ENCODE measurements around the gene ZFAND3.

The ZFAND3 gene

GRCh38 chr6:37845026-37845911 is 25.7 kb downstream of the ZFAND3 start:
- Histone ChIP-seq H3K9ac (ENCODE audit: low read length) (no peak overlapping the region), H3K4me1 (ENCODE audit: control insufficient read depth, insufficient read depth, low read length) (no peaks in the 10 kb centered on the region), H3K4me3 (ENCODE audit: low read length) (no peak overlapping the region), H3K27ac (ENCODE audit: low read depth, low read length) (no peak overlapping the region), H3K36me3 (ENCODE audit: control insufficient read depth, insufficient read depth, low read length) (no peaks in the 10 kb centered on the region), H3K27me3 (ENCODE audit: control insufficient read depth, insufficient read depth, low read length) (no peaks in the 10 kb centered on the region)

GRCh38 chr6:37845930-37846329 is 26.4 kb downstream of the ZFAND3 start:
- H3K36me3 ChIP-seq (ENCODE audit: control insufficient read depth, insufficient read depth, low read length) = no peaks in the 10 kb centered on the region
- no peak overlapping the region for H3K9ac ChIP-seq (ENCODE audit: low read length)
- H3K4me3 ChIP-seq (ENCODE audit: low read length) = no peak overlapping the region
- no peaks in the 10 kb centered on the region for H3K4me1 ChIP-seq (ENCODE audit: control insufficient read depth, insufficient read depth, low read length)
- H3K27ac ChIP-seq (ENCODE audit: low read depth, low read length) = no peak overlapping the region
- H3K27me3 ChIP-seq (ENCODE audit: control insufficient read depth, insufficient read depth, low read length) = no peaks in the 10 kb centered on the region

GRCh38 chr6:37847704-37848103 is 28.2 kb downstream of the ZFAND3 start:
- no peak overlapping the region for H3K9ac ChIP-seq (ENCODE audit: low read length)
- H3K27ac ChIP-seq (ENCODE audit: low read depth, low read length) = no peak overlapping the region
- no peaks in the 10 kb centered on the region for H3K27me3 ChIP-seq (ENCODE audit: control insufficient read depth, insufficient read depth, low read length)
- no peaks in the 10 kb centered on the region for H3K36me3 ChIP-seq (ENCODE audit: control insufficient read depth, insufficient read depth, low read length)
- no peaks in the 10 kb centered on the region for H3K4me1 ChIP-seq (ENCODE audit: control insufficient read depth, insufficient read depth, low read length)
- H3K4me3 ChIP-seq (ENCODE audit: low read length) = no peak overlapping the region

GRCh38 chr6:37848371-37848770 is 28.8 kb downstream of the ZFAND3 start:
- H3K9ac ChIP-seq (ENCODE audit: low read length) = no peak overlapping the region
- H3K4me1 ChIP-seq (ENCODE audit: control insufficient read depth, insufficient read depth, low read length) = no peaks in the 10 kb centered on the region
- H3K27ac ChIP-seq (ENCODE audit: low read depth, low read length) = no peak overlapping the region
- no peak overlapping the region for H3K4me3 ChIP-seq (ENCODE audit: low read length)
- H3K27me3 ChIP-seq (ENCODE audit: control insufficient read depth, insufficient read depth, low read length) = no peaks in the 10 kb centered on the region
- H3K36me3 ChIP-seq (ENCODE audit: control insufficient read depth, insufficient read depth, low read length) = no peaks in the 10 kb centered on the region

GRCh38 chr6:37850260-37850659 is 30.7 kb downstream of the ZFAND3 start:
- H3K4me3 ChIP-seq (ENCODE audit: low read length) = no peak overlapping the region
- H3K4me1 ChIP-seq (ENCODE audit: control insufficient read depth, insufficient read depth, low read length) = no peaks in the 10 kb centered on the region
- H3K27me3 ChIP-seq (ENCODE audit: control insufficient read depth, insufficient read depth, low read length) = no peaks in the 10 kb centered on the region
- H3K27ac ChIP-seq (ENCODE audit: low read depth, low read length) = no peak overlapping the region
- no peak overlapping the region for H3K9ac ChIP-seq (ENCODE audit: low read length)
- H3K36me3 ChIP-seq (ENCODE audit: control insufficient read depth, insufficient read depth, low read length) = no peaks in the 10 kb centered on the region

GRCh38 chr6:37850728-37851285 is 31.3 kb downstream of the ZFAND3 start:
- H3K4me3 ChIP-seq (ENCODE audit: low read length) = no peak overlapping the region
- H3K9ac ChIP-seq (ENCODE audit: low read length) = no peak overlapping the region
- H3K27me3 ChIP-seq (ENCODE audit: control insufficient read depth, insufficient read depth, low read length) = no peaks in the 10 kb centered on the region
- no peaks in the 10 kb centered on the region for H3K4me1 ChIP-seq (ENCODE audit: control insufficient read depth, insufficient read depth, low read length)
- no peak overlapping the region for H3K27ac ChIP-seq (ENCODE audit: low read depth, low read length)
- H3K36me3 ChIP-seq (ENCODE audit: control insufficient read depth, insufficient read depth, low read length) = no peaks in the 10 kb centered on the region

GRCh38 chr6:37851997-37852524 is 32.5 kb downstream of the ZFAND3 start:
- no peaks in the 10 kb centered on the region for H3K27me3 ChIP-seq (ENCODE audit: control insufficient read depth, insufficient read depth, low read length)
- no peaks in the 10 kb centered on the region for H3K36me3 ChIP-seq (ENCODE audit: control insufficient read depth, insufficient read depth, low read length)
- no peak overlapping the region for H3K27ac ChIP-seq (ENCODE audit: low read depth, low read length)
- no peaks in the 10 kb centered on the region for H3K4me1 ChIP-seq (ENCODE audit: control insufficient read depth, insufficient read depth, low read length)
- no peak overlapping the region for H3K4me3 ChIP-seq (ENCODE audit: low read length)
- H3K9ac ChIP-seq (ENCODE audit: low read length) = no peak overlapping the region

- Histone ChIP-seq H3K27me3 (ENCODE audit: control insufficient read depth, insufficient read depth, low read length) (no peaks in the 10 kb centered on the region), H3K36me3 (ENCODE audit: control insufficient read depth, insufficient read depth, low read length) (no peaks in the 10 kb centered on the region), H3K4me3 (ENCODE audit: low read length) (no peak overlapping the region), H3K27ac (ENCODE audit: low read depth, low read length) (no peak overlapping the region), H3K4me1 (ENCODE audit: control insufficient read depth, insufficient read depth, low read length) (no peaks in the 10 kb centered on the region), H3K9ac (ENCODE audit: low read length) (no peak overlapping the region)
These were observed 36.8 kb downstream of the ZFAND3 start for GRCh38 chr6:37856285-37856684.

GRCh38 chr6:37858363-37858762 is 38.8 kb downstream of the ZFAND3 start:
- H3K36me3 ChIP-seq (ENCODE audit: control insufficient read depth, insufficient read depth, low read length) = no peaks in the 10 kb centered on the region
- H3K4me1 ChIP-seq (ENCODE audit: control insufficient read depth, insufficient read depth, low read length) = no peaks in the 10 kb centered on the region
- no peak overlapping the region for H3K9ac ChIP-seq (ENCODE audit: low read length)
- no peak overlapping the region for H3K4me3 ChIP-seq (ENCODE audit: low read length)
- H3K27ac ChIP-seq (ENCODE audit: low read depth, low read length) = no peak overlapping the region
- no peaks in the 10 kb centered on the region for H3K27me3 ChIP-seq (ENCODE audit: control insufficient read depth, insufficient read depth, low read length)

- H3K27me3 ChIP-seq (ENCODE audit: control insufficient read depth, insufficient read depth, low read length) = no peaks in the 10 kb centered on the region
- no peaks in the 10 kb centered on the region for H3K36me3 ChIP-seq (ENCODE audit: control insufficient read depth, insufficient read depth, low read length)
- H3K27ac ChIP-seq (ENCODE audit: low read depth, low read length) = no peak overlapping the region
- H3K4me3 ChIP-seq (ENCODE audit: low read length) = no peak overlapping the region
- no peaks in the 10 kb centered on the region for H3K4me1 ChIP-seq (ENCODE audit: control insufficient read depth, insufficient read depth, low read length)
- H3K9ac ChIP-seq (ENCODE audit: low read length) = no peak overlapping the region
These were observed 40.8 kb downstream of the ZFAND3 start for GRCh38 chr6:37860226-37860839.

GRCh38 chr6:37861452-37861851 is 41.9 kb downstream of the ZFAND3 start:
- Histone ChIP-seq H3K4me3 (ENCODE audit: low read length) (no peak overlapping the region), H3K27ac (ENCODE audit: low read depth, low read length) (no peak overlapping the region), H3K27me3 (ENCODE audit: control insufficient read depth, insufficient read depth, low read length) (no peaks in the 10 kb centered on the region), H3K36me3 (ENCODE audit: control insufficient read depth, insufficient read depth, low read length) (no peaks in the 10 kb centered on the region), H3K4me1 (ENCODE audit: control insufficient read depth, insufficient read depth, low read length) (peaks cover under 1% of the 10 kb centered on the region), H3K9ac (ENCODE audit: low read length) (no peak overlapping the region)

- Histone ChIP-seq H3K4me1 (ENCODE audit: control insufficient read depth, insufficient read depth, low read length) (peaks cover 6% of the 10 kb centered on the region), H3K27me3 (ENCODE audit: control insufficient read depth, insufficient read depth, low read length) (no peaks in the 10 kb centered on the region), H3K27ac (ENCODE audit: low read depth, low read length) (no peak overlapping the region), H3K36me3 (ENCODE audit: control insufficient read depth, insufficient read depth, low read length) (no peaks in the 10 kb centered on the region), H3K9ac (ENCODE audit: low read length) (no peak overlapping the region), H3K4me3 (ENCODE audit: low read length) (no peak overlapping the region)
These were observed 42.9 kb downstream of the ZFAND3 start for GRCh38 chr6:37862430-37862829.
